Bronchial smooth muscle cell (primary cell): ENCODE measurements around the gene IL31RA. TPM values are rescaled to one million over a fixed set of nuclear protein-coding genes. Genes with fewer than 3 reads are reported as not detected.

ENCODE experiments used
- total RNA-seq: library from RNA; depleted of rRNA; stranded (reverse); fragments of >200 nt; gene quantifications from 2 replicates; pipeline ENCODE4 v1.2.1, GENCODE V29; 2014

Gene IL31RA
- 0.63 and 0.77 TPM in 2 replicates for total RNA-seq

DNA sequence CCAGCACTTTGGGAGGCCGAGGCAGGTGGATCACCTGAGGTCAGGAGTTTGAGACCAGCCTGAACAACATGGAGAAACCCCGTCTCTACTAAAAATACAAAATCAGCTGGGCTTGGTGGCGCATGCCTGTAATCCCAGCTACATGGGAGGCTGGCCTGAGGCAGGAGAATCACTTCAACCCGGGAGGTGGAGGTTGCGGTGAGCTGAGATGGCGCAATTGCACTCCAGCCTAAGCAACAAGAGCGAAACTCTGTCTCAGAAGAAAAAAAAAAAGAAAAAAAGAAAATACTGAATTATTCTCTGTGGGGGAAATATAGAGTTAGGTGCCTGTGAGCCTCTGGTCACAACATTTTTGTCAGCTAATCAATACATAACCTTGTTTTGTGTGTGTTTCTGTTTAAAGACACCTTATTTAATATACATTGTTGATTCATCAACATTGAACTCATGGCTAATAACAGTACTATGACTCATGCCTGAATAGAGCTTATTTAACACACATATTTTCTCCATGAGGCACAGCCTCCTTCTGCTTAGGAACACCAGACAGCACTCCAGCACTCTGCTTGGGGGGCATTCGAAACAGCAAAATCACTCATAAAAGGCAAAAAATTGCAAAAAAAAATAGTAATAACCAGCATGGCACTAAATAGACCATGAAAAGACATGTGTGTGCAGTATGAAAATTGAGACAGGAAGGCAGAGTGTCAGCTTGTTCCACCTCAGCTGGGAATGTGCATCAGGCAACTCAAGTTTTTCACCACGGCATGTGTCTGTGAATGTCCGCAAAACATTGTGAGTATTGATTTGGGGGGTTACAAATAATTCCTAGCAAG, at the start of gene IL31RA:
Gene IL31RA (plus strand): TSS at position 519 of the 836 bp plus-strand sequence. CDS start 214 bp downstream, at position 733.

Other genes with a start within 250 kb of the IL31RA start
- 31.1 and 31.6 TPM in 2 replicates for gene SLC38A9, start 139.0 kb upstream of the IL31RA start, total RNA-seq
- gene DDX4, start 113.3 kb upstream of the IL31RA start, total RNA-seq: not detected in 2 replicates
- 332 and 612 TPM in 2 replicates for gene IL6ST, start 143.6 kb downstream of the IL31RA start, total RNA-seq